Putamen (tissue), 1 donor: ENCODE data around the gene CD96.
A peak's percentile ranks its signal among the peaks of the same experiment; 100 is the strongest.
"Not testable (repeated sequence)": the region's sequence is repeated elsewhere in the genome, so short reads cannot be mapped to it uniquely, and the experiment has no call there.

ENCODE experiments used
- DNase-seq: peaks from one replicate; pipeline ENCODE4 v3.0.0-alpha.2; 2016; ENCODE audit warnings: low spot score

Gene CD96

GRCh38 chr3:111541911-111542483, at the start of gene CD96:
CD96 (plus strand) TSS chr3:111542197; CDS start chr3:111542249, 52 bp downstream.
- no peak for DNase-seq

- DNase-seq: no peak
These were observed 48.7 kb upstream of the CD96 start for GRCh38 chr3:111493276-111493675.

GRCh38 chr3:111496894-111497559, 45.0 kb upstream of the CD96 start:
- no peak for DNase-seq

- no peak for DNase-seq
These were observed 44.0 kb upstream of the CD96 start for GRCh38 chr3:111498022-111498421.

- DNase-seq: no peak
These were observed 35.6 kb upstream of the CD96 start for GRCh38 chr3:111506435-111506834.

GRCh38 chr3:111509308-111509707, 32.7 kb upstream of the CD96 start:
- DNase-seq: no peak

- DNase-seq: no peak
These were observed 24.2 kb upstream of the CD96 start for GRCh38 chr3:111517801-111518200.

- no peak for DNase-seq
These were observed 22.7 kb upstream of the CD96 start for GRCh38 chr3:111519178-111519855.

GRCh38 chr3:111521891-111522290, 20.1 kb upstream of the CD96 start:
- no peak for DNase-seq

- DNase-seq: not testable (repeated sequence)
These were observed 17.5 kb upstream of the CD96 start for GRCh38 chr3:111524486-111524885.

- DNase-seq: no peak
These were observed 10.6 kb upstream of the CD96 start for GRCh38 chr3:111531446-111531845.

- no peak for DNase-seq
These were observed 7.3 kb upstream of the CD96 start for GRCh38 chr3:111534701-111535100.

- no peak for DNase-seq
These were observed 3.9 kb upstream of the CD96 start for GRCh38 chr3:111538111-111538510.

- DNase-seq: no peak
These were observed 3.3 kb upstream of the CD96 start for GRCh38 chr3:111538681-111539083.

GRCh38 chr3:111539351-111540331, 2.4 kb upstream of the CD96 start:
- DNase-seq: peak; percentile 44

- no peak for DNase-seq
These were observed 606 bp upstream of the CD96 start for GRCh38 chr3:111541391-111541790.

- DNase-seq: no peak
These were observed 759 bp downstream of the CD96 start for GRCh38 chr3:111542611-111543300.

GRCh38 chr3:111545349-111545748, 3.4 kb downstream of the CD96 start:
- no peak for DNase-seq

- no peak for DNase-seq
These were observed 5.6 kb downstream of the CD96 start for GRCh38 chr3:111547631-111548030.

GRCh38 chr3:111548092-111548491, 6.1 kb downstream of the CD96 start:
- no peak for DNase-seq

- DNase-seq: no peak
These were observed 6.8 kb downstream of the CD96 start for GRCh38 chr3:111548756-111549155.

GRCh38 chr3:111561902-111562301, 19.9 kb downstream of the CD96 start:
- not testable (repeated sequence) for DNase-seq
